GM18907 (cell line): Measurements from ENCODE around the gene YIPF3.
"Not testable (repeated sequence)": the region's sequence is repeated elsewhere in the genome, so short reads cannot be mapped to it uniquely, and the experiment has no call there.

Experiments used
- ATAC-seq: cut with Tn5 transposase; IDR thresholded peaks from one replicate; pipeline ENCODE4 v1.9.1; 2021; ENCODE audit warnings: mild to moderate bottlenecking, moderate library complexity; ENCODE audit not compliant: unreplicated experiment

YIPF3 gene

DNA sequence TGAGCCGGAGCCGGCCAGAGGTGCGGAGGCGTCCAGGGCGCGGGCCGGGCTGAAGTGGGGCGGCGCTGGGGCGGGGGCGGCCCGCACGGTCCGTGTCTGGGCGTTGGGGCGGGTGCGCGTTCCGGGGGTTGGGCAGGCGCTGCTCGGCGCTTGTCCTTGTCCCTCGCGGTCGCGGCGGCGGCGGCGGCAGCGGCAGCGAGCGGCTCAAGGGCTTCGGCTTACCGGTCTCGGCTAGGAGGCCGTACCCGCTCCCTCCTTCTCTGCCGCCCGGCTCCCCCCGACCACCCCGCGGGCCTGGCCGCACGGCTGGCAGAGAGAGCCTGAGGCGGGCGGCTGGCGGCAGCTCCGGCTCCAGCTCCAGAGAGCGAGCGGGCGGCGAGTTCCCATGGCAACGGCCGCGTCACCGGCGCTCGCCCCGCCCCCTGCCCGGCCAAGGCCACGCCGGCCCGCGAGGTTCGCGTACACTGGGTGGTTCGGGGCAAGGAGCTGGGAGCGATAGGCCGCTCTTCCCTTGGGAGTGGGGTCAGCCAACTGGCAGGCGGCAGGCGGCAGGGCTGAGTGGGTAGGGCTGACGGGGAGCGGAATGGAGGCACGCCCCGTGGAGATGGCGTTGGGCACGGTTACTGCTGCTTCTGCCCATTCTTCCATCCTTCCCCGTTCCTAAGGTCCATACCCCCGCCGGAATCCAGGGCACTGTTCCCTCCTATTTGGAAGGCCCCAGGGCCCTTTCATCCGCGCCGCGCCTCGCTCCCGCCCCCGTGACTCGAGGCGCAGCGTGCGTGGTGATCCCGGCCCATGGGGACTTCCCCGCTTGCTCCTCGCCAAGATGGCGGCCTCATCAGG, 6.5 kb downstream of the YIPF3 start, which contains the start of gene LRRC73:
Gene LRRC73 (minus strand): TSS at position 363 of the 843 bp plus-strand sequence. CDS start 561 bp downstream, outside the sequence.
- ATAC-seq, result peak; percentile 50

GRCh38 chr6:43509142-43509983, 7.4 kb downstream of the YIPF3 start:
- no peak for ATAC-seq

DNA sequence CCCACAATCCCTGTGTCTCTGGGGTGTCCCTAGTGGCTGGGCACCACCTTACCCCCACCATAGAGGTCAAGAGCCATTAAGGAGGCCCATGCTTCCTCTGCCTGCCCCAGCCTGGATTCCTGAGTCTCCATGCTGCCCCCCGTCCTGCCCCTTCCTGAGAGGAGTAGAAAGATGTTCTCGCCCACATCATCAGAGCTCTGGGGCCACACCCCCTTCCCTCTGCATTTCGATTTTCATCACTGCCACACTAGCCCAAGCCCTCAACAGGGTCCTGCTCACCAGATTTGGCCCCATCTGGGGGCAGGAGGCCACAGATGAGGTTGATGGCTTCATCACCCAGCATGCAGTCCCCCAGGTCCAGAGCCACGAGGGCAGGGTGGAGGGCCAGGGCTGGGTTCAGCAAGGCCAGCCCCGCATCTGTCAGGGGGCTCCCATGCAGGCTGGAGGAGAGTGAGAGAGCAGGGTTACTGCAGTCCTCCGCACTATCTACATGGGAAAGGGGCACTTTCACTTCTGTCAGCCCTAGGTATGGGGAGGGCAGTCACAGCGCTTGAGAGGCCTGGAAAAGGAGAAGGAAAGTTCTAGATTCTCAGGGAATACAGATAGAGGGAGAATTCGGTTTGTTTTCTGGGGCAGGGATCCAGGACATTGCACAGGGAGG, 8.1 kb downstream of the YIPF3 start:
- ATAC-seq, result no peak

DNA sequence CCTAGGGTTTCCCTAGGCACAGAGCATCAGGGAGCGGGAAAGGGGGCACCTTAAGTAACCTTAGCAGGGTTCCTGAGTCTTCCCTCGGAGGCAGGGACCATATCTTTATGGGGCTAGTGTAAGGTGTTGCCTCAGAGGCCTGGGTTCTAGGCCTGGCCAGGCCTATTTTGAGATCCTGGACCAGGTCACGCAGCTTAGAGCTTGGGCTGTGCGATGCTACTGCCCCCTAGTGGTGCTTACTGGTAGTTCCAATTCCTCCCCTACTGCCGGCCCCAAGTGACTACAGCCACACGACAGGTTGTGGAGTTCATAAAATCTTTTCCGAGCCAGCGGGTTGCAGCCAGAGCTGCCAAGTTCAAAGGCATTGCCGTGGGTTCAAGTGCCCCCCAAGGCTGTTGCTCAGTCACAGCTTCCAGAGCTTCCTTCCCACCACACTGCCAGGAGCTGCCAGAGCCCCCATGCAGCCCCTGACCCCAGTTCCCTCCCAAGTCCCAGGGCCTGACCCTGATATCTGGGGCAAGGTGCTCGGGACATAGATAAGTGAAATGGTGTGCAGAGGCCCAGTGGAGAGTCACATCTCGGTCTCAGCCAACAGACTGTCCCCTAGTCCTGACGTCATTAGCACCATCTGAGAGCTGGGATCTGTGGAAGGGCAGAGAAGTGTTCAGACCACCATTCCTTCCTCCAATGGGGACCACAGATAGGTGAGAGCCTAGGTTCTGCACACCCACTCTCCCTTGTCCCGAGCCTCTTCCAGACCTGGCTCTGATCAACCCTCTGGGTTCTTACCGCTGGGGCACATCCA, 9.9 kb downstream of the YIPF3 start:
- ATAC-seq, result peak; percentile 54

DNA sequence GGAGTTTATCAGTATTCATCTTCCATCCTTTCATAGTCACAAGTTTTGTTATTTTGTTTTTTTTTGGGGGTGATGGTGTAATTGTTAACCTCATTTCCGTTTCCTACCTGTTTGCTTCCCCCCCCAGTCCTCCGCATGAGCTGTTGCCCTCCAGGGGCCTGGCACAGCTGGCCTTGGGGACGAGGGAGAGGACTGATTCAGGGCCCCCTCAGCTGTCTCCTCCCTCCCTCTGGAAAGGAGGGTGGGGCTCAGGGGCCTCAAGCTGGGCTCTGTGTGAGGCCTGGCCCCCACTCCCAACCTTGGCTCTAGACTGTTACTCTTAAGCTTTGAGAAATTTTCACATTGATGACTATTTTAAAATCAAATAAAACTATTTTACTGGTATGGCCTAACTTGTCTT, 10.6 kb downstream of the YIPF3 start:
- no peak for ATAC-seq

DNA sequence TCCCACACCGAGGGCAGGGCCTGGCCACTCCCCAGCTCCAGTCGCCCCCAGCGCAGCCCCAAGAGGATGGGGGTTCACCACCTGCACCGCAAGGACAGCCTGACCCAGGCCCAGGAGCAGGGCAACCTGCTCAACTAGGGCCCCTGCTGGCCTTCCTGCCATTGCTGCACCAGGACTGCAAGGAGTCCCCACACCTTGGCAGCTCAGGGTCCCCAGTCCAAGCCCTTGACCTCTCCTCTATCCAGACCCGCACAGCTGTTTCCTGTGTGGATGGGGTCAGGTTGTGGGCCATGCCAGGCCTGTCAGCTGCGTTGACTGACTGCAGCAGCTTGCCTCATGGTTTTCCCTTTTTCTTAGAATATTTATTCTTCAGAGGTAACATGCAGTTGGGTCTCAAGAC, 11.0 kb downstream of the YIPF3 start:
- ATAC-seq, result no peak

GRCh38 chr6:43504756-43505593, 11.8 kb downstream of the YIPF3 start:
- no peak for ATAC-seq

DNA sequence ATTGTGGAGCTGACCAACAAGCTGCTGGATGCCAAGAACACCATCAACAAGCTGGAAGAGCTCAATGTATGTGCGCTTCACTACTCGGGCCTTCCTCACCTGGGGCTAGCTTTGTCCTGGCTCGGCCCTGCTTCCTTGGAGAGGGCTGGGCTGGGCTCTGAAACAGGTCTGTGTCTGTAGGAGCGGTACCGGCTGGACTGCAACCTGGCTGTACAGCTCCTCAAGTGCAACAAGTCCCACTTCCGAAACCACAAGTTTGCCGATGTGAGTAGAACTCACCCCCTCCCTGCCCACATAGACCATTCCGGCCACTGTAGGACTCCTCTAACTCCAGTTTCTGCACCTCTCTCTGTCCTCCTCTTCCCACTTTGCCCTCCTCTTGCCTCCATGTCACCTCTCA, 13.3 kb downstream of the YIPF3 start:
- no peak for ATAC-seq

- no peak for ATAC-seq
These were observed 14.1 kb downstream of the YIPF3 start for GRCh38 chr6:43502666-43503065.

DNA sequence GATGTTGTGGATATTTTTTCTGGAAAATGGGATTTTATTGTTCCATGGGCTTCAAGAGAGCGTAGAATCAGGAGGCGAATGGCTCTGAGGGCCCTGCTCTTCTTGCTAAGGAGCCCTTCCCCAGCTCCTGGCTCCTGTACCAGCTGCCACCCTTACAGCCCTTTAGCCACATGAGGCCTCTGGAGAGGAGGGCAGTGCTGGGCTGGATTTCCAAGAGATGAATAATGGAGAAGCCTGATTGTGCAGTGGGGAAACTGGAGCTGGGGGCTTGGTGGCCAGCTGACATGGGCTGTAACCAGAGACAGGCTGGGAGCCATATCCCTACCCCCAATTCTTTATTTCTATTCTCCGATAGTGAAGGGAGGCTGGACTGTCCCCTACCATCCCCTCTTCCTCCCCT, 15.8 kb downstream of the YIPF3 start:
- no peak for ATAC-seq

GRCh38 chr6:43499028-43499815, 17.5 kb downstream of the YIPF3 start:
- ATAC-seq, result no peak

- not testable (repeated sequence) for ATAC-seq
These were observed 18.4 kb downstream of the YIPF3 start for GRCh38 chr6:43498291-43498690.

GRCh38 chr6:43497689-43498088, 19.0 kb downstream of the YIPF3 start:
- no peak for ATAC-seq

GRCh38 chr6:43497129-43497396, 19.7 kb downstream of the YIPF3 start:
- no peak for ATAC-seq

DNA sequence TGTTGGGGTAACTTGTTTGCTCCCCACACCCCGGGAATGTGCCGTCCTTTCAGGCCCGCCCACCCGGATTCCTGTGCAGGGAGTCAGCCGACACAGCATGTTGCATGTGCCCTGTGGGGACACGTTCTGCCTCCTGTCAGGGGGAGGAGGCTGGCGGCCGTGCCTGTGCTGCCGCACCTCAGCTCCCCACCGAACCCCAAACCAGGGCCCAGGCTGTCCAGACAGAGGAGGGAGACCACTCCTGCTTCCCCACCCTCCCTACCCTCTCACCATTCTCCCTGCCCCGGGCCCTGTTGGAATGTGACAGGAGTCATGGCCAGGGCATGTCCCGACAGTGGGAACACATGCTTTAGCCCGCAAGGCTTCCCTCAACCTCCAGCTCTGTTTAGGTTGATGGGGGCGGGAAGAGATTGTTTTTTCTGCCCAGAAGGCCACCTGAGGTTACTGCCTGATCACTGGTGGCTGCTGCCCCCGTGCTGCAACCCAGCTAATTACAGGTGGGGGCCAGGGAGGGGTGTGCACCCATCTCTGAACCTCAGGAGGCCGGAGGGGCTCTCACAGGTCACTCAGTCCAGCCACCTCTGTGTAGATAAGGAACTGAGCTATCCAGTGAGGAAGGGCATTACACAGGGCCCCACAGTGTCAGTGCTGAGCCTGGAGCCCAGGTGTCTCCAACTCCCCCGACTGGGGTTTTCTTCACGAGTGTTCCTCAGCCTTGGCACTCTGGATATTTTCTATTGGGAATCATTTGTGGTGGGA, 20.2 kb downstream of the YIPF3 start:
- ATAC-seq, result no peak

GRCh38 chr6:43495409-43495941, 21.3 kb downstream of the YIPF3 start:
- no peak for ATAC-seq

- no peak for ATAC-seq
These were observed 22.0 kb downstream of the YIPF3 start for GRCh38 chr6:43494766-43495165.

DNA sequence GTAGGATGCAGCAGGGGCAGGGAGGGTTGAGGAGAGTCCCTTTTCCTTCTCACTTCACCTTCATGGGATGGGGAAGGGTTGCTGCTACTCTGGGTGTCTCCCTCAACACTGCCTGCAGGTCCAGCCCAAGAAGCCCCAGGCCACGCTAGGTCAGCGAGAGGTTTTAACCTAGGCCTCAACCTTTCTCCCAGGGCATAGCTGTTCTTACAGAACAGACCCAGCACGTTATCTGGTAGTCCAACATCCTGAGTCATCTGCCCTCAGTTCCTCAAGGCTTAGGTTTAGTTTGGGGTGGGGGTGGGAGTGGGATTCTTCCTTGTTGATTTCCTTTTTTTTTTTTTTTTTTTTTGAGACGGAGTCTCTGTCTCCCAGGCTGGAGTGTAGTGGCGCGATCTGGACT, 22.4 kb downstream of the YIPF3 start:
- no peak for ATAC-seq
